Loucy (cell line): ENCODE results near the gene KCNQ5.

Experiments used
- H2AFZ ChIP-seq: fragments of 200-600 bp; sonication (generic); 2 replicates; pipeline ENCODE4 v1.6.0; 2016; ENCODE audit warnings: antibody characterized with exemption, mild to moderate bottlenecking, low read length, moderate library complexity
- H3F3A ChIP-seq: fragments of 200-600 bp; 2 replicates; pipeline ENCODE4 v1.6.0; 2016; ENCODE audit warnings: antibody characterized with exemption, low read depth, mild to moderate bottlenecking
- H3K27me3 ChIP-seq: fragments of 200-600 bp; sonication (generic); 2 replicates; pipeline ENCODE4 v1.6.1; 2014; ENCODE audit warnings: low read length, mild to moderate bottlenecking; ENCODE audit not compliant: insufficient read depth, poor library complexity, severe bottlenecking
- H3K36me3 ChIP-seq: fragments of 200-600 bp; sonication (generic); 2 replicates; pipeline ENCODE4 v1.6.1; 2016; ENCODE audit warnings: low read length; ENCODE audit not compliant: insufficient read depth
- H3K4me1 ChIP-seq: fragments of 200-600 bp; sonication (generic); 2 replicates; pipeline ENCODE4 v1.5.1; 2014; ENCODE audit warnings: low read length, mild to moderate bottlenecking; ENCODE audit not compliant: insufficient read depth, poor library complexity, severe bottlenecking
- H3K4me2 ChIP-seq: fragments of 200-600 bp; sonication (generic); 2 replicates; pipeline ENCODE4 v1.6.0; 2014; ENCODE audit warnings: antibody characterized with exemption, low read length, low read depth, mild to moderate bottlenecking; ENCODE audit not compliant: poor library complexity, severe bottlenecking
- H3K4me3 ChIP-seq: fragments of 200-600 bp; sonication (generic); 2 replicates; pipeline ENCODE4 v1.5.1; 2014; ENCODE audit warnings: low read length, mild to moderate bottlenecking, mixed read lengths; ENCODE audit not compliant: poor library complexity, severe bottlenecking
- H3K79me2 ChIP-seq: fragments of 200-600 bp; sonication (generic); 2 replicates; pipeline ENCODE4 v1.6.1; 2014; ENCODE audit warnings: low read length; ENCODE audit not compliant: insufficient read depth
- H3K9ac ChIP-seq: fragments of 200-600 bp; sonication (generic); 2 replicates; pipeline ENCODE4 v1.6.0; 2014; ENCODE audit warnings: mild to moderate bottlenecking, low read depth, low read length, moderate library complexity; ENCODE audit not compliant: poor library complexity, severe bottlenecking
- H3K9me2 ChIP-seq: fragments of 200-600 bp; sonication (generic); replicated peaks from 2 replicates; pipeline ENCODE4 v1.6.1; 2016; ENCODE audit warnings: low read depth, low read length, mixed read lengths
- H3K9me3 ChIP-seq: fragments of 200-600 bp; sonication (generic); 2 replicates; pipeline ENCODE4 v1.6.1; 2014; ENCODE audit warnings: mild to moderate bottlenecking, antibody characterized with exemption, low read length, low read depth; ENCODE audit not compliant: insufficient read depth
- H4K20me1 ChIP-seq: fragments of 200-600 bp; sonication (generic); 2 replicates; pipeline ENCODE4 v1.6.0; 2014; ENCODE audit warnings: antibody characterized with exemption, low read length, mild to moderate bottlenecking; ENCODE audit not compliant: insufficient read depth, poor library complexity, severe bottlenecking
- CTCF ChIP-seq: fragments of 200-600 bp; sonication (generic); conservative IDR thresholded peaks from 2 replicates; pipeline ENCODE4 v1.5.1; 2014; ENCODE audit warnings: mild to moderate bottlenecking, antibody characterized with exemption, low read length
- EZH2phosphoT487 ChIP-seq: fragments of 200-600 bp; IDR thresholded peaks from 2 replicates; pipeline ENCODE4 v1.6.1; 2018; ENCODE audit warnings: antibody characterized with exemption, mild to moderate bottlenecking, moderate library complexity, borderline replicate concordance

The KCNQ5 gene

GRCh38 chr6:73078333-73078862 lies 456.5 kb downstream of the KCNQ5 start:
- H4K20me1 ChIP-seq, result no peaks in the 10 kb centered on the region
- H3K9ac ChIP-seq, result no peak overlapping the region
- no peak overlapping the region for H3K4me2 ChIP-seq
- no peaks in the 10 kb centered on the region for H3K4me1 ChIP-seq
- H3K27me3 ChIP-seq, result no peaks in the 10 kb centered on the region
- H3K79me2 ChIP-seq, result no peaks in the 10 kb centered on the region
- no peak overlapping the region for H3K4me3 ChIP-seq
- no peaks in the 10 kb centered on the region for H3K9me2 ChIP-seq
- H3K9me3 ChIP-seq, result no peaks in the 10 kb centered on the region
- TF ChIP-seq EZH2phosphoT487 (no peak), CTCF (no peak)
- H3K36me3 ChIP-seq, result no peaks in the 10 kb centered on the region
- no peak overlapping the region for H2AFZ ChIP-seq
- H3F3A ChIP-seq, result no peaks in the 10 kb centered on the region

- Histone ChIP-seq H3K79me2 (no peaks in the 10 kb centered on the region), H4K20me1 (no peaks in the 10 kb centered on the region), H3K9me2 (no peaks in the 10 kb centered on the region), H3F3A (no peaks in the 10 kb centered on the region), H3K9me3 (no peaks in the 10 kb centered on the region), H3K9ac (no peak overlapping the region), H3K4me1 (no peaks in the 10 kb centered on the region), H3K27me3 (no peaks in the 10 kb centered on the region), H2AFZ (no peak overlapping the region), H3K4me3 (no peak overlapping the region), H3K36me3 (no peaks in the 10 kb centered on the region), H3K4me2 (no peak overlapping the region)
- TF ChIP-seq CTCF (no peak), EZH2phosphoT487 (no peak)
Observed at GRCh38 chr6:73078908-73079610, 457.2 kb downstream of the KCNQ5 start.

GRCh38 chr6:73079611-73079955 lies 457.7 kb downstream of the KCNQ5 start:
- Histone ChIP-seq H3K79me2 (no peaks in the 10 kb centered on the region), H3K4me1 (no peaks in the 10 kb centered on the region), H3K9me2 (no peaks in the 10 kb centered on the region), H3F3A (no peaks in the 10 kb centered on the region), H4K20me1 (no peaks in the 10 kb centered on the region), H2AFZ (no peak overlapping the region), H3K9me3 (no peaks in the 10 kb centered on the region), H3K9ac (no peak overlapping the region), H3K36me3 (no peaks in the 10 kb centered on the region), H3K4me3 (no peak overlapping the region), H3K27me3 (no peaks in the 10 kb centered on the region), H3K4me2 (no peak overlapping the region)
- TF ChIP-seq EZH2phosphoT487 (no peak), CTCF (no peak)
